Mesendoderm (in vitro differentiated cells): ENCODE results near the gene TNS1.
A peak's percentile ranks its signal among the peaks of the same experiment; 100 is the strongest.

Experiments
- DNase-seq: peaks from one replicate; pipeline ENCODE4 v3.0.0; 2013
- H2AK5ac ChIP-seq: 2 replicates; pipeline ENCODE4 v1.6.1; 2013; ENCODE audit warnings: low read length, inconsistent platforms
- H2BK120ac ChIP-seq: 2 replicates; pipeline ENCODE4 v1.6.1; 2013; ENCODE audit warnings: low read depth, mild to moderate bottlenecking, low read length, moderate library complexity, mixed read lengths
- H2BK15ac ChIP-seq: replicated peaks from 2 replicates; pipeline ENCODE4 v1.6.1; 2013; ENCODE audit warnings: low read depth, mild to moderate bottlenecking, moderate library complexity
- H2BK5ac ChIP-seq: 2 replicates; pipeline ENCODE4 v1.6.1; 2013; ENCODE audit warnings: low read length, inconsistent platforms
- H3K18ac ChIP-seq: 2 replicates; pipeline ENCODE4 v1.6.1; 2013; ENCODE audit warnings: mild to moderate bottlenecking, low read length, mixed read lengths
- H3K23ac ChIP-seq: one replicate; pipeline ENCODE4 v1.6.1; 2013; ENCODE audit warnings: low read length
- H3K27ac ChIP-seq: 2 replicates; pipeline ENCODE4 v1.5.1; 2013; ENCODE audit warnings: low read depth, mild to moderate bottlenecking, inconsistent platforms, low read length, moderate library complexity
- H3K27me3 ChIP-seq: 2 replicates; pipeline ENCODE4 v1.6.1; 2013; ENCODE audit warnings: low read length, control low read depth, mild to moderate bottlenecking, inconsistent platforms; ENCODE audit not compliant: insufficient read depth, poor library complexity
- H3K36me3 ChIP-seq: 2 replicates; pipeline ENCODE4 v1.6.1; 2013; ENCODE audit warnings: low read length, inconsistent platforms; ENCODE audit not compliant: control insufficient read depth, insufficient read depth
- H3K4ac ChIP-seq: one replicate; pipeline ENCODE4 v1.6.1; 2013; ENCODE audit warnings: low read depth, mild to moderate bottlenecking, low read length, moderate library complexity
- H3K4me1 ChIP-seq: 2 replicates; pipeline ENCODE4 v1.6.1; 2013; ENCODE audit warnings: low read depth, low read length, inconsistent platforms; ENCODE audit not compliant: control insufficient read depth
- H3K4me2 ChIP-seq: 2 replicates; pipeline ENCODE4 v1.6.1; 2013; ENCODE audit warnings: low read length
- H3K4me3 ChIP-seq: 2 replicates; pipeline ENCODE4 v1.5.1; 2013; ENCODE audit warnings: mild to moderate bottlenecking, low read length
- H3K56ac ChIP-seq: one replicate; pipeline ENCODE4 v1.6.1; 2013; ENCODE audit warnings: low read length
- H3K79me1 ChIP-seq: 2 replicates; pipeline ENCODE4 v1.6.1; 2013; ENCODE audit warnings: low read length, inconsistent platforms
- H3K79me2 ChIP-seq: 2 replicates; pipeline ENCODE4 v1.6.1; 2013; ENCODE audit warnings: mild to moderate bottlenecking, low read length; ENCODE audit not compliant: control insufficient read depth, insufficient read depth
- H3K9ac ChIP-seq: 2 replicates; pipeline ENCODE4 v1.6.1; 2013; ENCODE audit warnings: low read length, inconsistent platforms
- H4K5ac ChIP-seq: one replicate; pipeline ENCODE4 v1.6.1; 2013; ENCODE audit warnings: low read length
- H4K8ac ChIP-seq: one replicate; pipeline ENCODE4 v1.6.1; 2013; ENCODE audit warnings: low read depth, mild to moderate bottlenecking, control low read depth, low read length, moderate library complexity
- WGBS: extraction: QIAGEN DNeasy Blood & Tissue Kit; methylation state at CpG from one replicate; pipeline ENCODE4 v1.1.7; 2013; ENCODE audit warnings: low lambda C conversion rate, missing lambda C conversion rate; ENCODE audit not compliant: insufficient coverage; ENCODE audit errors: extremely low coverage; 5-methylcytosine and 5-hydroxymethylcytosine counted together

The TNS1 gene

GRCh38 chr2:217920879-217921603 lies 81.8 kb downstream of the TNS1 start:
- Histone ChIP-seq H3K79me1 (no peaks in the 10 kb centered on the region), H3K56ac (peak overlapping the region; percentile 68), H3K79me2 (no peaks in the 10 kb centered on the region), H3K36me3 (no peaks in the 10 kb centered on the region), H4K5ac (no peak overlapping the region), H3K4me1 (peaks cover 19% of the 10 kb centered on the region), H3K4me3 (no peak overlapping the region), H3K27me3 (no peaks in the 10 kb centered on the region), H3K9ac (no peak overlapping the region), H4K8ac (no peak overlapping the region), H2BK120ac (no peak overlapping the region), H3K23ac (no peak overlapping the region), H2BK15ac (no peak overlapping the region), H3K18ac (peak overlapping the region; percentile 63), H3K27ac (no peak overlapping the region), H2AK5ac (no peak overlapping the region), H3K4me2 (no peak overlapping the region), H3K4ac (no peak overlapping the region), H2BK5ac (no peak overlapping the region)
- peak; percentile 85 for DNase-seq
- no CpG with 5 or more reads among the region's 8 CpGs for WGBS

- peak; percentile 84 for DNase-seq
- no peaks in the 10 kb centered on the region for H3K79me1 ChIP-seq
- H3K18ac ChIP-seq, result no peak overlapping the region
- H3K4me2 ChIP-seq, result no peak overlapping the region
- H3K4me1 ChIP-seq, result peaks cover 19% of the 10 kb centered on the region
- H3K56ac ChIP-seq, result peak overlapping the region; percentile 36
- H2AK5ac ChIP-seq, result no peak overlapping the region
- H3K9ac ChIP-seq, result no peak overlapping the region
- no peak overlapping the region for H3K4me3 ChIP-seq
- no peak overlapping the region for H4K5ac ChIP-seq
- no CpG with 5 or more reads among the region's 13 CpGs for WGBS
- H2BK5ac ChIP-seq, result no peak overlapping the region
- H3K27ac ChIP-seq, result no peak overlapping the region
- H3K23ac ChIP-seq, result no peak overlapping the region
- H3K4ac ChIP-seq, result no peak overlapping the region
- no peak overlapping the region for H4K8ac ChIP-seq
- H3K36me3 ChIP-seq, result no peaks in the 10 kb centered on the region
- no peaks in the 10 kb centered on the region for H3K27me3 ChIP-seq
- H2BK120ac ChIP-seq, result no peak overlapping the region
- H3K79me2 ChIP-seq, result no peaks in the 10 kb centered on the region
- no peak overlapping the region for H2BK15ac ChIP-seq
These were observed 82.9 kb downstream of the TNS1 start for GRCh38 chr2:217919781-217920351.

GRCh38 chr2:217919204-217919603 lies 83.6 kb downstream of the TNS1 start:
- H3K56ac ChIP-seq, result no peak overlapping the region
- H4K5ac ChIP-seq, result no peak overlapping the region
- H3K27ac ChIP-seq, result no peak overlapping the region
- H3K4me2 ChIP-seq, result no peak overlapping the region
- no peak overlapping the region for H4K8ac ChIP-seq
- H2BK5ac ChIP-seq, result no peak overlapping the region
- no peak overlapping the region for H2AK5ac ChIP-seq
- H2BK120ac ChIP-seq, result no peak overlapping the region
- peaks cover 19% of the 10 kb centered on the region for H3K4me1 ChIP-seq
- H3K79me1 ChIP-seq, result no peaks in the 10 kb centered on the region
- DNase-seq, result no peak
- H2BK15ac ChIP-seq, result no peak overlapping the region
- H3K27me3 ChIP-seq, result no peaks in the 10 kb centered on the region
- no CpG with 5 or more reads among the region's 8 CpGs for WGBS
- no peak overlapping the region for H3K18ac ChIP-seq
- H3K4ac ChIP-seq, result no peak overlapping the region
- H3K79me2 ChIP-seq, result no peaks in the 10 kb centered on the region
- H3K36me3 ChIP-seq, result no peaks in the 10 kb centered on the region
- no peak overlapping the region for H3K4me3 ChIP-seq
- no peak overlapping the region for H3K23ac ChIP-seq
- H3K9ac ChIP-seq, result no peak overlapping the region

- peaks cover 19% of the 10 kb centered on the region for H3K4me1 ChIP-seq
- H3K4ac ChIP-seq, result no peak overlapping the region
- H3K9ac ChIP-seq, result no peak overlapping the region
- H2BK15ac ChIP-seq, result no peak overlapping the region
- H4K5ac ChIP-seq, result no peak overlapping the region
- H3K27me3 ChIP-seq, result no peaks in the 10 kb centered on the region
- no peak overlapping the region for H3K27ac ChIP-seq
- no peak overlapping the region for H2AK5ac ChIP-seq
- no peaks in the 10 kb centered on the region for H3K79me2 ChIP-seq
- H3K4me3 ChIP-seq, result no peak overlapping the region
- H4K8ac ChIP-seq, result no peak overlapping the region
- no peak overlapping the region for H2BK120ac ChIP-seq
- no CpG with 5 or more reads among the region's 20 CpGs for WGBS
- H3K56ac ChIP-seq, result peak overlapping the region; percentile 52
- no peaks in the 10 kb centered on the region for H3K79me1 ChIP-seq
- H3K23ac ChIP-seq, result no peak overlapping the region
- no peak overlapping the region for H3K4me2 ChIP-seq
- H3K18ac ChIP-seq, result no peak overlapping the region
- H3K36me3 ChIP-seq, result no peaks in the 10 kb centered on the region
- H2BK5ac ChIP-seq, result no peak overlapping the region
- peak; percentile 76 for DNase-seq
These were observed 84.3 kb downstream of the TNS1 start for GRCh38 chr2:217918308-217919024.

- no peak overlapping the region for H3K9ac ChIP-seq
- no peak overlapping the region for H2BK15ac ChIP-seq
- no peak overlapping the region for H3K18ac ChIP-seq
- H2AK5ac ChIP-seq, result no peak overlapping the region
- H4K8ac ChIP-seq, result no peak overlapping the region
- DNase-seq, result no peak
- no peak overlapping the region for H3K56ac ChIP-seq
- H3K27ac ChIP-seq, result no peak overlapping the region
- H3K4me3 ChIP-seq, result no peak overlapping the region
- no peak overlapping the region for H4K5ac ChIP-seq
- no peaks in the 10 kb centered on the region for H3K36me3 ChIP-seq
- H2BK120ac ChIP-seq, result no peak overlapping the region
- H3K4me1 ChIP-seq, result peaks cover 27% of the 10 kb centered on the region
- H3K4me2 ChIP-seq, result no peak overlapping the region
- H2BK5ac ChIP-seq, result no peak overlapping the region
- H3K27me3 ChIP-seq, result no peaks in the 10 kb centered on the region
- H3K79me1 ChIP-seq, result no peaks in the 10 kb centered on the region
- no peaks in the 10 kb centered on the region for H3K79me2 ChIP-seq
- WGBS, result no CpG with 5 or more reads among the region's 10 CpGs
- no peak overlapping the region for H3K4ac ChIP-seq
- no peak overlapping the region for H3K23ac ChIP-seq
These were observed 86.1 kb downstream of the TNS1 start for GRCh38 chr2:217916504-217917254.
